IPS-11a (cell line): ENCODE data around the gene TTC31.
"Not testable (repeated sequence)": the region's sequence is repeated elsewhere in the genome, so short reads cannot be mapped to it uniquely, and the experiment has no call there.

Experiments
- H3K4me3 ChIP-seq: one replicate; pipeline ENCODE4 v1.5.1; 2013; ENCODE audit warnings: low read depth, low read length, control low read depth

TTC31 gene

GRCh38 chr2:74457129-74457548 is 25.7 kb upstream of the TTC31 start:
- peak overlapping the region; percentile 70 for H3K4me3 ChIP-seq

GRCh38 chr2:74457549-74458131 is 25.2 kb upstream of the TTC31 start:
- peak overlapping the region; percentile 70 for H3K4me3 ChIP-seq

GRCh38 chr2:74458132-74458937 is 24.5 kb upstream of the TTC31 start, which contains the start of gene WBP1:
TSS of gene WBP1 (plus strand) at chr2:74458438. CDS start at chr2:74458603, 165 bp downstream.
- peak within 1 kb of the TSS; percentile 97 for H3K4me3 ChIP-seq

GRCh38 chr2:74458938-74459363 is 23.9 kb upstream of the TTC31 start:
- H3K4me3 ChIP-seq: peak overlapping the region; percentile 97

- H3K4me3 ChIP-seq: not testable (repeated sequence)
These were observed 23.3 kb upstream of the TTC31 start for GRCh38 chr2:74459503-74460118.

GRCh38 chr2:74460187-74460586 is 22.7 kb upstream of the TTC31 start:
- H3K4me3 ChIP-seq: not testable (repeated sequence)

GRCh38 chr2:74461187-74462053 is 21.5 kb upstream of the TTC31 start:
- no peak overlapping the region for H3K4me3 ChIP-seq

- H3K4me3 ChIP-seq: no peak overlapping the region
These were observed 20.7 kb upstream of the TTC31 start for GRCh38 chr2:74462054-74462785.

GRCh38 chr2:74462786-74463105 is 20.1 kb upstream of the TTC31 start:
- no peak overlapping the region for H3K4me3 ChIP-seq

GRCh38 chr2:74464406-74464805 is 18.5 kb upstream of the TTC31 start:
- H3K4me3 ChIP-seq: peak overlapping the region; percentile 80

GRCh38 chr2:74470742-74471141 is 12.1 kb upstream of the TTC31 start:
- H3K4me3 ChIP-seq: not testable (repeated sequence)

- peak overlapping the region; percentile 91 for H3K4me3 ChIP-seq
These were observed 11.4 kb upstream of the TTC31 start for GRCh38 chr2:74471332-74472065.

- H3K4me3 ChIP-seq: peak within 1 kb of the TSS; percentile 91
These were observed 10.6 kb upstream of the TTC31 start, which contains the start of gene MRPL53 for GRCh38 chr2:74472086-74472944. TSS of gene MRPL53 (minus strand) at chr2:74472680. CDS start at chr2:74472660, 20 bp downstream.

GRCh38 chr2:74472945-74473258 is 10.0 kb upstream of the TTC31 start:
- H3K4me3 ChIP-seq: peak overlapping the region; percentile 91

GRCh38 chr2:74474481-74474880 is 8.4 kb upstream of the TTC31 start:
- no peak overlapping the region for H3K4me3 ChIP-seq

- no peak overlapping the region for H3K4me3 ChIP-seq
These were observed 8.0 kb upstream of the TTC31 start for GRCh38 chr2:74474899-74475298.

GRCh38 chr2:74481431-74481830 is 1.4 kb upstream of the TTC31 start:
- H3K4me3 ChIP-seq: peak overlapping the region; percentile 97

- peak overlapping the region; percentile 97 for H3K4me3 ChIP-seq
These were observed 700 bp upstream of the TTC31 start for GRCh38 chr2:74481961-74482800.
